HFF-Myc (cell line): Measurements from ENCODE around the gene MYO3A.

Source experiments
- DNase-seq: peaks from one replicate; pipeline ENCODE4 v3.0.0-alpha.2; 2011; ENCODE audit warnings: low read depth; ENCODE audit errors: extremely low read depth
- H3K4me3 ChIP-seq: replicated peaks from 2 replicates; pipeline ENCODE4 v1.5.1; 2011; ENCODE audit warnings: low read depth, mild to moderate bottlenecking, control low read depth, low read length
- TF ChIP-seq, protein P1 (sequence below): IDR thresholded peaks from 2 replicates; pipeline ENCODE4 v1.5.1; 2012; ENCODE audit warnings: mild to moderate bottlenecking, low read depth, low read length, control low read depth; ENCODE audit errors: missing control alignments

Gene MYO3A, protein sequence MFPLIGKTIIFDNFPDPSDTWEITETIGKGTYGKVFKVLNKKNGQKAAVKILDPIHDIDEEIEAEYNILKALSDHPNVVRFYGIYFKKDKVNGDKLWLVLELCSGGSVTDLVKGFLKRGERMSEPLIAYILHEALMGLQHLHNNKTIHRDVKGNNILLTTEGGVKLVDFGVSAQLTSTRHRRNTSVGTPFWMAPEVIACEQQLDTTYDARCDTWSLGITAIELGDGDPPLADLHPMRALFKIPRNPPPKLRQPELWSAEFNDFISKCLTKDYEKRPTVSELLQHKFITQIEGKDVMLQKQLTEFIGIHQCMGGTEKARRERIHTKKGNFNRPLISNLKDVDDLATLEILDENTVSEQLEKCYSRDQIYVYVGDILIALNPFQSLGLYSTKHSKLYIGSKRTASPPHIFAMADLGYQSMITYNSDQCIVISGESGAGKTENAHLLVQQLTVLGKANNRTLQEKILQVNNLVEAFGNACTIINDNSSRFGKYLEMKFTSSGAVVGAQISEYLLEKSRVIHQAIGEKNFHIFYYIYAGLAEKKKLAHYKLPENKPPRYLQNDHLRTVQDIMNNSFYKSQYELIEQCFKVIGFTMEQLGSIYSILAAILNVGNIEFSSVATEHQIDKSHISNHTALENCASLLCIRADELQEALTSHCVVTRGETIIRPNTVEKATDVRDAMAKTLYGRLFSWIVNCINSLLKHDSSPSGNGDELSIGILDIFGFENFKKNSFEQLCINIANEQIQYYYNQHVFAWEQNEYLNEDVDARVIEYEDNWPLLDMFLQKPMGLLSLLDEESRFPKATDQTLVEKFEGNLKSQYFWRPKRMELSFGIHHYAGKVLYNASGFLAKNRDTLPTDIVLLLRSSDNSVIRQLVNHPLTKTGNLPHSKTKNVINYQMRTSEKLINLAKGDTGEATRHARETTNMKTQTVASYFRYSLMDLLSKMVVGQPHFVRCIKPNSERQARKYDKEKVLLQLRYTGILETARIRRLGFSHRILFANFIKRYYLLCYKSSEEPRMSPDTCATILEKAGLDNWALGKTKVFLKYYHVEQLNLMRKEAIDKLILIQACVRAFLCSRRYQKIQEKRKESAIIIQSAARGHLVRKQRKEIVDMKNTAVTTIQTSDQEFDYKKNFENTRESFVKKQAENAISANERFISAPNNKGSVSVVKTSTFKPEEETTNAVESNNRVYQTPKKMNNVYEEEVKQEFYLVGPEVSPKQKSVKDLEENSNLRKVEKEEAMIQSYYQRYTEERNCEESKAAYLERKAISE (N-terminal part only)

DNA sequence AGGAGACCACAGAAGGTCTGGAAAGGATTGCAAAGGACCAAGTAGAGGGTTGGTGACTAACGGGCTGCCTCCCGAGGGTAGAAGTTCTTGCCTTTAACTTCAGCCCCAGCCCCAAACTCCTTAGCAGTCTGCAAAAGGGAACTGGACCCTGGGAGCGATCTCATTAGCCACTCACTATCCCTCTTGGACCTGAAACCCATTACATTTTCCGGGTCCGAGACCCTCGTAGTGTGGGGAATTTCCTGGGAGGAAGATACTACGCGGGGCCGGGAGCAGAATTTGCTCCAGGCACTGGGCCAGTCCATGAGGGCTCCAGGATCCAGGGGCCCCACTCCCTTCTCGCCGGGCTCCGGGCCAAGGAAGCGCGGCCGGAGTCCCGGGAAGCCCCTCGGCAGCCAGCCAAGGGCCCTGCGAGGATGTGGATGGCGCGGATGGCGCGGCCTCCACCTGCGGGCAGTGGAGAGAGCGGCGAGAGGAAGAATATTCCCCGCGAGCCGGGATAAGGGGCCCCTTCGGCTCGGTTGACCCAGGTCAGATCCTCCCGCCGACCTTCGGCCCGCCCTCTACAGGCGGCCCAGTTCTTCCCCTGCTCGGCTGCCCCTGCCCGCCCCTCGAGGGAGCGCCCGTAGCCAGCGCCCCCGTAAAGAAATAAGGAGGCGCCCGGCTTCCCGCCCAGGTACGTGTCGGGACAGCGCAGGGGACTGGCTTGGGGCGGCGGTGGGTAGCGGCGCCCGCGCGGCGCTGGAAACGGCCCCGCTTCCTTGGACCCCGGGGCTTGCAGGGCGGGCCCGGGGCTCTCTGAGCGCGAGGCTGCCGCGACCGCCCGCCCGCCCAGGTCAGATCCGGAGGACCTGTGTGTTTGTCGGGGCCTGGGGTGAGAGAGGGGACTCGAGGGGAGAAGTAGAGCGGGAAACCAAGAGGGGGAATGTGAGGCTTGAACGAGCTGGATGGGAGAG is at the start of gene MYO3A:
Gene MYO3A, plus strand, starts transcription at position 577 of the 956 bp plus-strand sequence. CDS start 17,882 bp downstream, outside the sequence.
- TF ChIP-seq, protein P1, sequence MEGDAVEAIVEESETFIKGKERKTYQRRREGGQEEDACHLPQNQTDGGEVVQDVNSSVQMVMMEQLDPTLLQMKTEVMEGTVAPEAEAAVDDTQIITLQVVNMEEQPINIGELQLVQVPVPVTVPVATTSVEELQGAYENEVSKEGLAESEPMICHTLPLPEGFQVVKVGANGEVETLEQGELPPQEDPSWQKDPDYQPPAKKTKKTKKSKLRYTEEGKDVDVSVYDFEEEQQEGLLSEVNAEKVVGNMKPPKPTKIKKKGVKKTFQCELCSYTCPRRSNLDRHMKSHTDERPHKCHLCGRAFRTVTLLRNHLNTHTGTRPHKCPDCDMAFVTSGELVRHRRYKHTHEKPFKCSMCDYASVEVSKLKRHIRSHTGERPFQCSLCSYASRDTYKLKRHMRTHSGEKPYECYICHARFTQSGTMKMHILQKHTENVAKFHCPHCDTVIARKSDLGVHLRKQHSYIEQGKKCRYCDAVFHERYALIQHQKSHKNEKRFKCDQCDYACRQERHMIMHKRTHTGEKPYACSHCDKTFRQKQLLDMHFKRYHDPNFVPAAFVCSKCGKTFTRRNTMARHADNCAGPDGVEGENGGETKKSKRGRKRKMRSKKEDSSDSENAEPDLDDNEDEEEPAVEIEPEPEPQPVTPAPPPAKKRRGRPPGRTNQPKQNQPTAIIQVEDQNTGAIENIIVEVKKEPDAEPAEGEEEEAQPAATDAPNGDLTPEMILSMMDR = no peak
- DNase-seq = no peak
- H3K4me3 ChIP-seq = no peak within 1 kb of the TSS

DNA sequence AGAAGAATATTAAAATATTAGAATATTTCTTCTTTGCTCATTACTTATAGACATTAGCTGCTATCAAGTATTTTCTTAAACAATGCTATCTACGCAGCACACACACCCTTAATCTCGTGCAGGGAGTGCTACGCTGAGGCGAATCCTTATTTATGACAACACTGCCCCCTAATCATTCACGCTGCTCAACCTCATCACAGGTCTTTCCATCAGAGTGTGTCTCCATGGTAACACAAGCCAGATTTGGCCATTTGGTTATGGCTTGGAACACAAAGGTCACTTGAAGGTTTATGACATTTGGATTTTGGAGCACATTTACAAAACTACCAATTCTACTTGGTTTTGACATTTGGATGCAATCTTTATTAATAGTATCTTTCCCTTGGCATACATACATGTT is 45.4 kb upstream of the MYO3A start:
- TF ChIP-seq, protein P1 = no peak
- no peak overlapping the region for H3K4me3 ChIP-seq
- DNase-seq = no peak

DNA sequence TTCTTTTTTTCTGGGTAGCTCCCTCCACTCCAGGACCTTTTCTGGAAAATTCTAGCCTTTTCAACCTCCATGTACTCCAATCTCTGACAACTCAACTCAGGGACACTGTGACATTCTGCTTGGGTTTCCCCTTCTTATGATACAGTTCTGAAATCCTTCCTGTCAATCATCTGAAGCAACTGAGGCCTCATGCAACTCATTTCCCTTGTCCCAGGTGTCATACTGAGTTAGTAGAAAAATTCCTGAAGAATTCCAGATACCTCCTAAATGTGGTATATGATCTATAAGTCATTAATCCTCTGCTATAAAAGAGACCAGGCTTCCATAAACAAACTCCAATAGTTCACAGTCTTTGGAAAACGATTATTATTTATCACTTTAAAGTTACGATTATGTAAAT is 43.0 kb upstream of the MYO3A start:
- no peak for DNase-seq
- no peak overlapping the region for H3K4me3 ChIP-seq
- TF ChIP-seq, protein P1 = no peak

DNA sequence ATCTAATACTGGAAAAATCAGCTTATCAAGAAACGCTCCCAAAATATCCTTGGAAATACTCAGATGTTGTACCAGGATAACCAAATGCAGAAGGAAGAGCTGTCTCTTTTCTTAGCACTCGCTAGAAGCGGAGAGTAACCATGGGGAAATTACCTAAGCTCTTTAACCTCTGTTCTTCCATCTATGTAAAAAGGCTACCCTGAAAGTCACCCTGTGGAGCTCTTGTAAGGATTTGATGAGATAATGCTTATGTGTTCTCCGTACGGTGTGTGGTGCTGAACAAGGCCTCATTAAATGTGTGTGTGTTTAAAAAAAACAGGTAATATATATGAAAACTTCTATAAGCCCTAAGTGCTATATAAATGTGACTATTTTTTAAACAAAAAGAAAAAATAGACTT is 38.2 kb upstream of the MYO3A start:
- TF ChIP-seq, protein P1 = no peak
- no peak overlapping the region for H3K4me3 ChIP-seq
- DNase-seq = no peak

DNA sequence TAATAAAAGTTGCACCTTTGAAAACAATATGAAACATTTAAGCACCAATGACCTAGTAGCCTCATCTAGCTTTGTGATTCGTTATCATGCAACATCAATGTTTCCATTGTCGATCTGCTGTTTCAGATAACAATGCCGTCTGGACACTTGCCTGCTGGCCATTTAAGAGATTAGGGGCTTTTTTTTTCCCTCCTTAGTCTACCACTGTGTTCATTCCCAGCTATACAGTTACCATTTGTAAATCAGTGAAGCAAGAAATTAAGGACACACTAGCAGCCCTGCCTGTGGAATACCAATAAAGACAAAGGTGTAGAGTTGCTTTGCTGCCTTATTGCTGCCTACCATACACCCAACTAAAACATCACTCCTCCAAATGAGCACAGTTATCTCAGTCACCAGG is 37.6 kb upstream of the MYO3A start:
- TF ChIP-seq, protein P1 = no peak
- DNase-seq = no peak
- H3K4me3 ChIP-seq = no peak overlapping the region
